Left ventricle myocardium inferior (tissue), 1 donor: ENCODE data around the gene CRIP2. TPM values are rescaled to one million over a fixed set of nuclear protein-coding genes. Genes with fewer than 3 reads are reported as not detected.

Experiments
- DNase-seq: peaks from one replicate; pipeline ENCODE4 v3.0.0-alpha.2; 2020
- H3K27ac ChIP-seq: fragments of 200-600 bp; replicated peaks from 2 replicates; pipeline ENCODE4 v1.8.0; 2021
- H3K27me3 ChIP-seq: fragments of 200-600 bp; 2 replicates; pipeline ENCODE4 v1.8.0; 2021; ENCODE audit warnings: low read depth
- H3K36me3 ChIP-seq: fragments of 200-600 bp; 2 replicates; pipeline ENCODE4 v1.8.0; 2021
- H3K4me1 ChIP-seq: fragments of 200-600 bp; 2 replicates; pipeline ENCODE4 v1.8.0; 2021
- H3K4me3 ChIP-seq: fragments of 200-600 bp; 2 replicates; pipeline ENCODE4 v1.8.0; 2021; ENCODE audit warnings: mild to moderate bottlenecking, moderate library complexity
- H3K9me3 ChIP-seq: fragments of 200-600 bp; replicated peaks from 2 replicates; pipeline ENCODE4 v1.8.0; 2021
- CTCF ChIP-seq: fragments of 200-600 bp; IDR thresholded peaks from 2 replicates; pipeline ENCODE4 v1.8.0; 2021; ENCODE audit warnings: antibody characterized with exemption, mild to moderate bottlenecking, borderline replicate concordance
- intact Hi-C: fragments of 100-400 bp; cut with micrococcal nuclease; formaldehyde crosslinking; loops from one replicate; pipeline ENCODE4 v1.11.0; 2022
- long read RNA-seq: library from polyadenylated mRNA; unstranded; transcript quantifications from one replicate; pipeline ENCODE4 v2.0.0, GENCODE V29; 2021
- total RNA-seq: library from RNA; stranded (reverse); fragmentation: NEBNext Ultra II Directional; extraction: Animal tissue kit (Norgen Biotek cat#: 25700); gene quantifications from one replicate; pipeline ENCODE4 v1.2.1, GENCODE V29; 2021
- donor health status: DM: no; HTN: yes; CAD: no; lungs with severe emphysema.

CRIP2 gene
- 1,068 TPM for total RNA-seq
- long read RNA-seq, transcript CRIP2-202 (8 exons, 1,176 nt): minor isoform, 46 of 2,054 reads
- long read RNA-seq, transcript CRIP2-203 (7 exons, 991 nt): minor isoform, 36 of 2,054 reads
- long read RNA-seq, transcript CRIP2-204 (7 exons, 1,373 nt): minor isoform, 21 of 2,054 reads
- long read RNA-seq, transcript CRIP2-201 (8 exons, 1,857 nt): major isoform, 1,643 of 2,054 reads
- long read RNA-seq, partial matches to known transcripts: 166 of 2,054 reads
- long read RNA-seq, other reads (novel, unspliced or antisense): 140 of 2,054 reads

- peak; percentile 77 for DNase-seq
- TF ChIP-seq CTCF: no peak
- intact Hi-C loops: no loop called here
Measured at GRCh38 chr14:105474483-105475268, at the start of gene CRIP2. CRIP2 (plus strand) TSS chr14:105474821; CDS start chr14:105474863, 42 bp downstream.

GRCh38 chr14:105424861-105425260, 49.8 kb upstream of the CRIP2 start:
- peaks cover 6% of the 10 kb centered on the region for H3K36me3 ChIP-seq
- H3K4me3 ChIP-seq: no peak overlapping the region
- peaks cover 6% of the 10 kb centered on the region for H3K9me3 ChIP-seq
- H3K27me3 ChIP-seq: no peaks in the 10 kb centered on the region
- peaks cover 52% of the 10 kb centered on the region for H3K4me1 ChIP-seq
- intact Hi-C loops: no loop called here
- no peak for DNase-seq
- no peak for TF ChIP-seq CTCF
- no peak overlapping the region for H3K27ac ChIP-seq

More at GRCh38 chr14:105474483-105475268, at the start of gene CRIP2:
- Histone ChIP-seq H3K36me3 (peaks cover 19% of the 10 kb centered on the region), H3K27ac (peak within 1 kb of the TSS; percentile 100), H3K4me1 (peaks cover 91% of the 10 kb centered on the region), H3K4me3 (peak within 1 kb of the TSS; percentile 92), H3K9me3 (no peaks in the 10 kb centered on the region), H3K27me3 (no peaks in the 10 kb centered on the region)

- no peak overlapping the region for H3K27ac ChIP-seq
- no peak overlapping the region for H3K4me3 ChIP-seq
- peaks cover 6% of the 10 kb centered on the region for H3K36me3 ChIP-seq
- intact Hi-C loops: no loop called here
- no peak for TF ChIP-seq CTCF
- H3K4me1 ChIP-seq: peaks cover 53% of the 10 kb centered on the region
- no peaks in the 10 kb centered on the region for H3K27me3 ChIP-seq
- DNase-seq: no peak
- peaks cover 6% of the 10 kb centered on the region for H3K9me3 ChIP-seq
Measured at GRCh38 chr14:105425823-105426247, 48.8 kb upstream of the CRIP2 start.

GRCh38 chr14:105426416-105427130, 48.0 kb upstream of the CRIP2 start:
- Histone ChIP-seq H3K4me1 (peaks cover 48% of the 10 kb centered on the region), H3K27me3 (no peaks in the 10 kb centered on the region), H3K36me3 (peaks cover 6% of the 10 kb centered on the region), H3K27ac (no peak overlapping the region), H3K4me3 (no peak overlapping the region), H3K9me3 (peaks cover 12% of the 10 kb centered on the region)
- intact Hi-C loops: no loop called here
- no peak for DNase-seq
- TF ChIP-seq CTCF: no peak

- DNase-seq: no peak
- Histone ChIP-seq H3K9me3 (peaks cover 13% of the 10 kb centered on the region), H3K27me3 (no peaks in the 10 kb centered on the region), H3K4me3 (no peak overlapping the region), H3K4me1 (peaks cover 40% of the 10 kb centered on the region), H3K27ac (no peak overlapping the region), H3K36me3 (peaks cover 6% of the 10 kb centered on the region)
- intact Hi-C loops: no loop called here
- TF ChIP-seq CTCF: no peak
Measured at GRCh38 chr14:105427412-105427811, 47.2 kb upstream of the CRIP2 start.
